ENCODE results near the gene CRABP2.

DNA sequence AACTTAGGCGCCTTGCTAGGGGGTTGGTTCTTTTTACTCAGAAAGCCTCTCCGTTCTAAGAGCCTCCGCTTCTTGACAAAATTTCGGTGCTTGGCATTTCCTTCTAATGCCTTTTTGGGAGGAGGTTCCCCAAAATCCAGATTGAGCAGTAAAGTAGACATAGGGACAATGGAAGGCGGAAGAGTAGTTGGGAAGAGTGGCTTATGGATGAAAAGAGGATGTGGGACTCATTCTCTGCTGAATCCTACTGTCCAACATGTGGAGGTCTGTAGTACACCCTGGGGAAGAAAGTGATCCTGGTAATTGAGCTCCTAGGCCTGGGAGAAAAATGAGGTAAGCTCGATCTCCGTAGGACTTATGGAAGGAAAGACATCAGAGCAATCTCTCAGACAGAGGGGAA is 22.1 kb upstream of the CRABP2 start:
- TF ChIP-seq POLR2A (IDR thresholded peaks at IDR 0.05; ENCODE audit: low read depth, low read length): no peak
- TF ChIP-seq RCOR1 (conservative IDR thresholded peaks at IDR 0.05; ENCODE audit: low read depth, low read length): no peak
- TF ChIP-seq TBL1XR1 (IDR thresholded peaks at IDR 0.05; ENCODE audit: low read depth, low read length): no peak
- TF ChIP-seq SP1 (IDR thresholded peaks at IDR 0.05; ENCODE audit: low read depth, low read length): no peak
- TF ChIP-seq, protein P1, sequence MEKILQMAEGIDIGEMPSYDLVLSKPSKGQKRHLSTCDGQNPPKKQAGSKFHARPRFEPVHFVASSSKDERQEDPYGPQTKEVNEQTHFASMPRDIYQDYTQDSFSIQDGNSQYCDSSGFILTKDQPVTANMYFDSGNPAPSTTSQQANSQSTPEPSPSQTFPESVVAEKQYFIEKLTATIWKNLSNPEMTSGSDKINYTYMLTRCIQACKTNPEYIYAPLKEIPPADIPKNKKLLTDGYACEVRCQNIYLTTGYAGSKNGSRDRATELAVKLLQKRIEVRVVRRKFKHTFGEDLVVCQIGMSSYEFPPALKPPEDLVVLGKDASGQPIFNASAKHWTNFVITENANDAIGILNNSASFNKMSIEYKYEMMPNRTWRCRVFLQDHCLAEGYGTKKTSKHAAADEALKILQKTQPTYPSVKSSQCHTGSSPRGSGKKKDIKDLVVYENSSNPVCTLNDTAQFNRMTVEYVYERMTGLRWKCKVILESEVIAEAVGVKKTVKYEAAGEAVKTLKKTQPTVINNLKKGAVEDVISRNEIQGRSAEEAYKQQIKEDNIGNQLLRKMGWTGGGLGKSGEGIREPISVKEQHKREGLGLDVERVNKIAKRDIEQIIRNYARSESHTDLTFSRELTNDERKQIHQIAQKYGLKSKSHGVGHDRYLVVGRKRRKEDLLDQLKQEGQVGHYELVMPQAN (conservative IDR thresholded peaks at IDR 0.05): no peak

Measured in GM12878 (cell line).